B cell (primary cell): ENCODE results near the gene SAP130.

Experiments used
- EZH2 ChIP-seq: IDR thresholded peaks from 2 replicates; pipeline ENCODE4 v1.6.1; 2012; ENCODE audit warnings: borderline replicate concordance, low read depth, mild to moderate bottlenecking, moderate library complexity, low read length; ENCODE audit not compliant: insufficient read depth, poor library complexity, severe bottlenecking
- TF ChIP-seq, protein P1 (sequence below): fragments of 200-600 bp; IDR thresholded peaks from one replicate; pipeline ENCODE4 v1.8.0; 2022; ENCODE audit warnings: antibody characterized with exemption, mild to moderate bottlenecking

GRCh38 chr2:128026448-128027277 lies 1.2 kb downstream of the SAP130 start:
- TF ChIP-seq, protein P1, sequence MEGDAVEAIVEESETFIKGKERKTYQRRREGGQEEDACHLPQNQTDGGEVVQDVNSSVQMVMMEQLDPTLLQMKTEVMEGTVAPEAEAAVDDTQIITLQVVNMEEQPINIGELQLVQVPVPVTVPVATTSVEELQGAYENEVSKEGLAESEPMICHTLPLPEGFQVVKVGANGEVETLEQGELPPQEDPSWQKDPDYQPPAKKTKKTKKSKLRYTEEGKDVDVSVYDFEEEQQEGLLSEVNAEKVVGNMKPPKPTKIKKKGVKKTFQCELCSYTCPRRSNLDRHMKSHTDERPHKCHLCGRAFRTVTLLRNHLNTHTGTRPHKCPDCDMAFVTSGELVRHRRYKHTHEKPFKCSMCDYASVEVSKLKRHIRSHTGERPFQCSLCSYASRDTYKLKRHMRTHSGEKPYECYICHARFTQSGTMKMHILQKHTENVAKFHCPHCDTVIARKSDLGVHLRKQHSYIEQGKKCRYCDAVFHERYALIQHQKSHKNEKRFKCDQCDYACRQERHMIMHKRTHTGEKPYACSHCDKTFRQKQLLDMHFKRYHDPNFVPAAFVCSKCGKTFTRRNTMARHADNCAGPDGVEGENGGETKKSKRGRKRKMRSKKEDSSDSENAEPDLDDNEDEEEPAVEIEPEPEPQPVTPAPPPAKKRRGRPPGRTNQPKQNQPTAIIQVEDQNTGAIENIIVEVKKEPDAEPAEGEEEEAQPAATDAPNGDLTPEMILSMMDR: no peak
- TF ChIP-seq EZH2: no peak
